Measurements from ENCODE around the gene LGI1. TPM values are rescaled to one million over a fixed set of nuclear protein-coding genes. Genes with fewer than 3 reads are reported as not detected.

Gene LGI1
- total RNA-seq, 1 donor from 2014 or later, result 0.26 TPM

- no peaks in the 10 kb centered on the region for H3K36me3 Mint-ChIP-seq (ENCODE audit: low read depth, unreplicated experiment)
- TF ChIP-seq CTCF (IDR thresholded peaks at IDR 0.05; ENCODE audit: unreplicated experiment), result no peak
- H3K4me3 Mint-ChIP-seq (ENCODE audit: unreplicated experiment), result no peak overlapping the region
- no peaks in the 10 kb centered on the region for H3K9me3 Mint-ChIP-seq (ENCODE audit: unreplicated experiment)
- H3K27ac Mint-ChIP-seq (ENCODE audit: unreplicated experiment), result no peak overlapping the region
- H3K27me3 Mint-ChIP-seq (ENCODE audit: unreplicated experiment), result peaks cover 5% of the 10 kb centered on the region
- H3K4me1 Mint-ChIP-seq (ENCODE audit: unreplicated experiment), result no peaks in the 10 kb centered on the region
- no peak for DNase-seq (ENCODE audit: low spot score)
Observed at GRCh38 chr10:93841961-93842360, 84.2 kb downstream of the LGI1 start.

- peaks cover 2% of the 10 kb centered on the region for H3K27me3 Mint-ChIP-seq (ENCODE audit: unreplicated experiment)
Observed at GRCh38 chr10:93844979-93845626, 87.4 kb downstream of the LGI1 start.

More at GRCh38 chr10:93844979-93845626, 87.4 kb downstream of the LGI1 start:
- Mint-ChIP-seq H3K4me1 (ENCODE audit: unreplicated experiment) (peaks cover 3% of the 10 kb centered on the region), H3K4me3 (ENCODE audit: unreplicated experiment) (no peak overlapping the region), H3K9me3 (ENCODE audit: unreplicated experiment) (no peaks in the 10 kb centered on the region), H3K27ac (ENCODE audit: unreplicated experiment) (no peak overlapping the region), H3K36me3 (ENCODE audit: low read depth, unreplicated experiment) (no peaks in the 10 kb centered on the region)
- no peak for TF ChIP-seq CTCF (IDR thresholded peaks at IDR 0.05; ENCODE audit: unreplicated experiment)
- no peak for DNase-seq (ENCODE audit: low spot score)

Other genes with a start within 250 kb of the LGI1 start
- not detected for gene FFAR4, start 191.3 kb upstream of the LGI1 start, total RNA-seq (ENCODE audit: unreplicated experiment)
- gene RBP4, start 156.7 kb upstream of the LGI1 start, total RNA-seq (ENCODE audit: unreplicated experiment), result not detected
- not detected for gene PDE6C, start 145.4 kb upstream of the LGI1 start, total RNA-seq (ENCODE audit: unreplicated experiment)
- gene FRA10AC1, start 55.3 kb upstream of the LGI1 start, total RNA-seq (ENCODE audit: unreplicated experiment), result 14.6 TPM
- gene SLC35G1, start 136.0 kb downstream of the LGI1 start, total RNA-seq (ENCODE audit: unreplicated experiment), result 5.0 TPM
- 0.49 TPM for gene PLCE1, start 236.0 kb downstream of the LGI1 start, total RNA-seq (ENCODE audit: unreplicated experiment)